Measurements from ENCODE around the gene SPNS3.

Gene SPNS3

DNA sequence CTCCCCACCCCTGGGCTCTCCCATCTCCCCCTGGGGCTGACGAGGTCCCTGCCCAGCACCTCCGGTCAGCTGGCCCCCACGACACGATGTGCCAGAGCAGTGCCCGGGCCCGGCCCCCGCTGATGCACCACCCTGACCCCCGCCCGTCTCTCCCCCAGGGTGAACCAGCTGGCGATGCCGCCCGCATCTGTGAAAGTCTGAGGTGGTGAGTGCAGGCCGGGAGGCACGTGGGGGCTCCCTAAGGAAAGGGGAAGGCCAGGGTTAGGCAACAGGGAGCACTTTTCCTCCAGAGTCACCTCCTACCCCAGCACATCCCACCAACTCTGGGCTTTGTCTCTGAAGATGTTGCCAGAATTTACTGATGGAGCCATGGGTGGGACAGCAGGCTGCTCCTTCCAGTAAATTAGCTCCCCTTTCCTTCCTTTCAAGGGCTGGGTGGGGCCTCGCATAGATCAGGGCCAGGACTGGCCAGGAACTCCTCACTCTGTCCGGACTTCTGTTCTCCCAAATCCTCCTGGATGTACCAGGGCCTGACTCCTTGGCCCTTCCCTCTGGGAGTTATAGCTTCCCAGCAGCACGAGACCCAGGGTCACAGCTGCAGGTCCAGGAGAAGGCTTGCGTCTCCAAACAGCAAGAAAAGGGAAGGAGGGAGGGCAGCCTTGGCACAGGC lies 103.1 kb downstream of the SPNS3 start:
- H3K4me1 ChIP-seq (ENCODE audit: control insufficient read depth, insufficient read depth, low read length) = no peaks in the 10 kb centered on the region
- H3K4me2 ChIP-seq (ENCODE audit: low read length) = no peak overlapping the region
- no peak overlapping the region for H3K4me3 ChIP-seq (ENCODE audit: low read length)
- H3K9me3 ChIP-seq (replicated peaks; ENCODE audit: low read length) = no peaks in the 10 kb centered on the region
- H3K27me3 ChIP-seq (ENCODE audit: control insufficient read depth, insufficient read depth, low read length) = peaks cover 16% of the 10 kb centered on the region
- H3K9ac ChIP-seq (ENCODE audit: low read depth, low read length) = no peak overlapping the region
- peaks cover 35% of the 10 kb centered on the region for H3K36me3 ChIP-seq (ENCODE audit: insufficient read depth, low read length)
